ENCODE results near the gene FHL2.

FHL2 gene

DNA sequence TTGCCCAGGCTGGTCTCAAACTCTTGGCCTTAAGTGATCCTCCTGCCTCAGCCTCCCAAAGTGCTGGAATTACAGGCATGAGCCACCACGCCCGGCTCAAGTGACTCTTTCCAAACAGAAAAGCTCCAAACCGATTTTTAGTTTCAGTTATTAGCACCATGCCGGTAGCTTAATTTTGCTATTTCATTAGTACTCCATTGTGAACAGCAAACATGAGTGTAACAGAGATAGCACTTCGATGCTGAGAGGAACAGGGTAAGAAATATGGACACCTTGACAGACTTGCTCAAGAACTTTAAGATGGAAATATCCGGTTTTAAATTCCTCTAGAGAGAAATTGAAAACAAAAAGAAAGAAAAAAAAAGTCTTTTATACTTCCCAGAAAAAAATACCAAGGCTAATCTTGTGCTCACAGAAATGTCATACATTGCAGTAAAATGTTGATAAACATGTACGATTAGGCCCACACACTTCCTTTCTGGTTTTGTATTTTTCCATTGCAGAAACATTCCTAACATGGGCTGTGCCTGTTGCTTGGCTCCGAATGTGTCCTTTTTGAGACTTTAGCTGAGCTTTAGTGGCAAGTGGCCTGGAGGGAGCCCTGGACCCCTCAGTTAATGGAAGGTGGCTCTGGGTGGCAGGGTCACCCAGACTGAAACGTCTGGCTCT, 18.3 kb downstream of the FHL2 start:
- in situ Hi-C loops (cut with MboI; ENCODE audit: low sequenced_read_pairs): no loop called here

GRCh38 chr2:105379741-105380186, 19.1 kb downstream of the FHL2 start:
- in situ Hi-C loops (cut with MboI; ENCODE audit: low sequenced_read_pairs): no loop called here

GRCh38 chr2:105378921-105379383, 19.9 kb downstream of the FHL2 start:
- in situ Hi-C loops (cut with MboI; ENCODE audit: low sequenced_read_pairs): no loop called here

- in situ Hi-C loops (cut with MboI; ENCODE audit: low sequenced_read_pairs): no loop called here
Observed at GRCh38 chr2:105378276-105378840, 20.5 kb downstream of the FHL2 start.

DNA sequence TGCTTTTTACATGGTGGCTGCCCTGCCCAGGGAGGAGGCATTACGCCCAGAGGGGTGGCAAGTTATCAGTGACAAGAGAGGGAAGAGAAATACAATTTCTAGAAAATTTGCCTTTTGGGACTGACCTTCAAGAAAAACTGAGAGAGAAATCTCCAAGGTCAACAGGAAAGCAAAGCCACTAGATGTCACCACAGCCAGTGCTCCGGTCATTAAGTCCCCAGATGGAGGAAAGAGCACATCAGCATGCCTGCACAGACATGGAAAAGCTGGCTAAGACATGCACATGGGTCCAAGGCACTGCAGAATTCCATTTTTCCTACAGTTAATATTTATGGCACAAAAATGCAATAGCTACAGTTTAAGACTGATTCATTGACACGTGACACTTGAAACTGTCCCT, 21.0 kb downstream of the FHL2 start:
- in situ Hi-C loops (cut with MboI; ENCODE audit: low sequenced_read_pairs): no loop called here

GRCh38 chr2:105376789-105377240, 22.0 kb downstream of the FHL2 start:
- in situ Hi-C loops (cut with MboI; ENCODE audit: low sequenced_read_pairs): no loop called here

DNA sequence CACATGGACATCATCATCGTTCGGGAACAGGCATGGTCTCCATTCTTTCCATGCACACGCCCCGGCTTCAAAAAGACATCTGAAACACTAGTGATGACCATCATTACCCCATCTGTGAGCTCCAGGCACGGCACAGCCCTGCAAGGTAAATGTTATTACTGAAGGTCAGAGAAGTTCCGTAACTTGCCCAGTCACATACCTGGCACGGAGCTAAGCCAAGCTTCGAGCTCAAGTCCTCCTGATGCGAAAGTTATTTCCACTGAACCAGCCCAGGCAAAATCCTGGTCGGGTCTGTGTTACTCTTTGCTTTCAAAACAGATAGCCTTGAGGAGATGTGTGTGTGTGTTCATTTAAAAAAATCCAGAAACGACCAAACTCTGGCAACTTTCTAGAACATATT, 22.8 kb downstream of the FHL2 start:
- in situ Hi-C loops (cut with MboI; ENCODE audit: low sequenced_read_pairs): no loop called here

DNA sequence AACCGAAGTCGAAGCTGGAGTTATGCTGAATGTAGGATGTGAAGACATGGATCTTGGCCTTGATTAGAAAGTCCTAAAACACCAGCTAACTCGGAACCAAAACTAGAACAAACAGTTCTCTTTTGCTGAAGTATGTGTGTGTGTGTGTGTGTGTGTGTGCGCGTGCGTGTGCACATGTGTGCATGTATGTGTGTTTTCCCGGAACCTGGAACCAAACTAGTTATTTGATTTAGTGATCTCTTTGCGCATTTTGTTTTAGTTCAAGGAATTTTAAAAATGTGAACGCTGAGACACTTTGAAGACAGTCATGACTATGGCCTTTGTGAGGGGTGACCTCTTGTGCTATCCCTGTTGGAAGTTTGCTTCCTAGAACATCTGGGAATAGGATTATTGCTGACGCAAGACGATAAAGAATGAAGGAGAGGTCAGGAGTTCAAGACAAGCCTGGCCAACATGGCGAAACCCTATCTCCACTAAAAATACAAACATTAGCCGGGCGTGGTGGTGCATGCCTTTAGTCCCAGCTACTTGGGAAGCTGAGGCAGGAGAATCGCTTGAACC, 23.8 kb downstream of the FHL2 start:
- in situ Hi-C loops (cut with MboI; ENCODE audit: low sequenced_read_pairs): no loop called here

DNA sequence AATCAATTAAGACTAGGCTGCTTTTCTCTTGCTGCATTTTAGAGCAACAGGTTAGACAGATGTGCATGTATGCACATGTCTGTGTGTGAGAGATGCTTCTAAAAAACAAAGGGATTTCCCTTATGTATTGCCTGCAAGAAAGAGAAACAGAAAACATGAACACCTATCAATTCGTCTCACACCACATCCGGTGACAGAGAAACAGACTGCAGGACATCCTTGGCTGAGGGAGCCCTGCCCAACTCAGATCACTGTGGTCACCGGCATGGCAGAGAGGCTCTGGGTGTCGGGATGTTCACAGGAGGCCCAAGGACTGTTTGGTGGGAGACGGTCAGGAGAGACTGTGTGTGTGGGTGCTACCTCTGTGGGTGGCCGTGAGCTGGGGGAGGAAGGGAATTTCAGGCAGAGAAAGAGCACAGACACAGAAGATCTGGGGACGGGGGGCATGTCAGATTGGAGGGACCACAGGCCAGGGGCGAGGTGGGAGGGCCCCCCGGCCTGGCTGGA, 24.9 kb downstream of the FHL2 start:
- in situ Hi-C loops (cut with MboI; ENCODE audit: low sequenced_read_pairs): loop anchor here (25.0 kb wide), 1 partner anchor 513 kb away; no protein-coding TSS in a partner anchor

GRCh38 chr2:105373344-105373781, 25.5 kb downstream of the FHL2 start:
- in situ Hi-C loops (cut with MboI; ENCODE audit: low sequenced_read_pairs): loop anchor here (25.0 kb wide), 1 partner anchor 514 kb away; no protein-coding TSS in a partner anchor

DNA sequence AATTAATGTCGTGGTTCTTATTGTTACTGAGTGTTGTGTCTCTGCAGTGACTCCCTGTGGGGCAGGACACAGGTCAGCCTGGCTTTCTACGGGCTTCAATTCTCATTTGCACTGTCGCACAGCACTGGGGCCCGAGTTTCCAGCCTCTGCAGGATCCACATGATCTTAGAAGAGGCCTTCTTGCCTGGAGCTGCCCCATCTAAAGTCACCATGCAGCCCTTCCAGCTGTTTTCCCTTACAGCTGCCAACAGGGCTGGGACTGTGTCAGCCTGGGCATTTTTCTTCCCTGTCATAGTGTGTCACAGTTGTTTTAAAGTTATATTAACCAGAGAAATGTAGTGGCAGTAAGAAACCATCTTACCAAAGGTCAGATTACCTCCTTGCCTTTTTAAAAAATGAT, 27.0 kb downstream of the FHL2 start:
- in situ Hi-C loops (cut with MboI; ENCODE audit: low sequenced_read_pairs): loop anchor here (25.0 kb wide), 1 partner anchor 515 kb away; no protein-coding TSS in a partner anchor

- in situ Hi-C loops (cut with MboI; ENCODE audit: low sequenced_read_pairs): loop anchor here (25.0 kb wide), 1 partner anchor 516 kb away; no protein-coding TSS in a partner anchor
Observed at GRCh38 chr2:105371156-105371555, 27.7 kb downstream of the FHL2 start.

GRCh38 chr2:105369777-105370690, 28.8 kb downstream of the FHL2 start:
- in situ Hi-C loops (cut with MboI; ENCODE audit: low sequenced_read_pairs): loop anchor here (10.0 to 25.0 kb wide), 2 partner anchors 165 to 517 kb away; no protein-coding TSS in a partner anchor

- in situ Hi-C loops (cut with MboI; ENCODE audit: low sequenced_read_pairs): loop anchor here (10.0 to 25.0 kb wide), 2 partner anchors 166 to 518 kb away; no protein-coding TSS in a partner anchor
Observed at GRCh38 chr2:105368759-105369408, 30.0 kb downstream of the FHL2 start.

DNA sequence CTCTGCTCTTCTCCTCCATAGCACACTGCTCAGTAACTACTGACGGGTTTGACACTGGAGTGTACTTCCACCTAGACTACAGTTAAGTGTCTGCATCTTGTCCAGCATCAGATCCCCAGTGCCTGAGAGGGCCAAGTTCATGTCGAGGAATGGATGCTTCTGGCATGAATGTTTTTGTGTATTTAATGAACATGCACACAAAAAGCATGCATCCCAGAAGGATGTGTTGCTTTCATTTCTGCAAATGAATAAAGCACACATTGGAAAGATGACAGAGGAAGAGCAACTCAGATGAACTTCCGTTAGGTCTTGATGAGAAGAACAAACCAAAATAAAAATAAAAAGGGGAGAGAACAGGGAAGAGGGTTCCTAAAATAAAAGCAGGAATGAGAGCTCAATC, 33.6 kb downstream of the FHL2 start:
- in situ Hi-C loops (cut with MboI; ENCODE audit: low sequenced_read_pairs): loop anchor here (10.0 to 25.0 kb wide), 2 partner anchors 170 to 522 kb away; no protein-coding TSS in a partner anchor

- in situ Hi-C loops (cut with MboI; ENCODE audit: low sequenced_read_pairs): loop anchor here (10.0 to 25.0 kb wide), 2 partner anchors 170 to 523 kb away; no protein-coding TSS in a partner anchor
Observed at GRCh38 chr2:105364436-105365139, 34.3 kb downstream of the FHL2 start.

DNA sequence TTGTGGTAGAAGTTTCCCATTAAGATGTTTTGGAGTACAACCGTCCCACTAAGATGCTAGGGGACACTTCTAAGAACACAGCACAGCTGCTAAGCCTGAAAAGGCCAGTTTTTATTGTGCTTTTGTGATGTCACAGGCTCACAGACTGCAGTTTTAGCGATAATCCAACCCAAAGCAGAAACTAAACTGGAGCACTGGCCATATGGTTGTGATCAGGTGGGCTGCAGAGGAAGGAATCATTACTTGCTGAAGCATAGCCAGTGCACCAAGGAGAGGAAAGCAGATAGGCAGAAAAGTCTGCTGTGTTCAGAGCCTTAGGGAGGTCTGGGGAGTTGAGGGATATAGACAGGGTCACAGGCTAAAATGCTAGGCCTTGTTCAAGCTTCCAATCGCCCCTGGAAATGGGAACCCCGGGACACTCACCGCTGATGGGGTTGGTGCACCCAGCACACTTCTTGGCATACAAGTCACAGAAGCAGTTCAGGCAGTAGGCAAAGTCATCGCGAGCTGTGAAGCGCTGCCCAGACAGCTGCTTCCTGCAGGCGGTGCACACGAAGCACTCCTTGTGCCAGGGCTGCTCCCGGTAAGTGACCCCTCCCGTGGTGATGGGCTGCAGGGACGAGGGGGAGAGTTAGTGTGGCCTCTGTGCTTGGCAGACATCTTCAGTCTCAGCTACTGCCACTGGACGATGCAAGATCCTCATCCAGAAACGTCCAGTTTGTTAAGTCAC, 35.8 kb downstream of the FHL2 start:
- in situ Hi-C loops (cut with MboI; ENCODE audit: low sequenced_read_pairs): loop anchor here (10.0 to 25.0 kb wide), 2 partner anchors 172 to 524 kb away; no protein-coding TSS in a partner anchor
